ENCODE measurements around the gene HOXA9. TPM values are rescaled to one million over a fixed set of nuclear protein-coding genes. Genes with fewer than 3 reads are reported as not detected.

Gene HOXA9
- total RNA-seq, 1 donor from 2014 or later, result not detected

GRCh38 chr7:27179030-27179429, 13.7 kb upstream of the HOXA9 start:
- no peak for DNase-seq (ENCODE audit: low spot score in 2 of 2)
- FAIRE-seq, result no peak

- FAIRE-seq, result no peak
Observed at GRCh38 chr7:27178366-27178765, 13.0 kb upstream of the HOXA9 start.

GRCh38 chr7:27177795-27178320, 12.5 kb upstream of the HOXA9 start:
- no peak for DNase-seq (ENCODE audit: low spot score in 2 of 2)
- no peak for FAIRE-seq

More at GRCh38 chr7:27178366-27178765, 13.0 kb upstream of the HOXA9 start:
- no peak for DNase-seq (ENCODE audit: low spot score in 2 of 2)

GRCh38 chr7:27176962-27177794, 11.8 kb upstream of the HOXA9 start:
- DNase-seq (ENCODE audit: low spot score in 2 of 2), result no peak
- no peak for FAIRE-seq

- DNase-seq (ENCODE audit: low spot score in 2 of 2), result no peak
- FAIRE-seq, result no peak
Observed at GRCh38 chr7:27176524-27176845, 11.1 kb upstream of the HOXA9 start.

GRCh38 chr7:27175626-27176523, 10.5 kb upstream of the HOXA9 start:
- no peak for DNase-seq (ENCODE audit: low spot score in 2 of 2)
- no peak for FAIRE-seq

- no peak for DNase-seq (ENCODE audit: low spot score in 2 of 2)
- no peak for FAIRE-seq
Observed at GRCh38 chr7:27174874-27175625, 9.7 kb upstream of the HOXA9 start.

- FAIRE-seq (no peak), DNase-seq (ENCODE audit: low spot score in 2 of 2) (no peak)
Observed at GRCh38 chr7:27173956-27174873, 8.9 kb upstream of the HOXA9 start, which contains the start of gene HOXA10. Gene HOXA10, minus strand, starts transcription at chr7:27174320. Its CDS starts 14 bp downstream, at chr7:27174306.

- no peak for FAIRE-seq
- no peak for DNase-seq (ENCODE audit: low spot score in 2 of 2)
Observed at GRCh38 chr7:27173511-27173955, 8.2 kb upstream of the HOXA9 start.

GRCh38 chr7:27172823-27173510, 7.6 kb upstream of the HOXA9 start:
- FAIRE-seq, result no peak
- DNase-seq (ENCODE audit: low spot score in 2 of 2), result no peak

GRCh38 chr7:27172315-27172774, 7.0 kb upstream of the HOXA9 start:
- DNase-seq (ENCODE audit: low spot score in 2 of 2) (no peak), FAIRE-seq (no peak)

- DNase-seq (ENCODE audit: low spot score in 2 of 2) (no peak), FAIRE-seq (no peak)
Observed at GRCh38 chr7:27171637-27172314, 6.4 kb upstream of the HOXA9 start.

- no peak for DNase-seq (ENCODE audit: low spot score in 2 of 2)
- no peak for FAIRE-seq
Observed at GRCh38 chr7:27171325-27171636, 5.9 kb upstream of the HOXA9 start.

GRCh38 chr7:27170426-27171324, 5.3 kb upstream of the HOXA9 start:
- no peak for FAIRE-seq
- DNase-seq (ENCODE audit: low spot score in 2 of 2), result no peak

- FAIRE-seq (no peak), DNase-seq (ENCODE audit: low spot score in 2 of 2) (no peak)
Observed at GRCh38 chr7:27169658-27170425, 4.5 kb upstream of the HOXA9 start.

GRCh38 chr7:27168265-27168947, 3.1 kb upstream of the HOXA9 start:
- no peak for FAIRE-seq
- no peak for DNase-seq (ENCODE audit: low spot score in 2 of 2)

Measured in frontal cortex (tissue), 4 donors.